KMS-11 (cell line): Measurements from ENCODE around the gene C2CD4B.

Experiments
- H2AFZ ChIP-seq: fragments of 200-600 bp; sonication (generic); 2 replicates; pipeline ENCODE4 v1.6.1; 2016; ENCODE audit warnings: antibody characterized with exemption, mixed run types, low read depth
- H3K27ac ChIP-seq: fragments of 200-600 bp; sonication (generic); 2 replicates; pipeline ENCODE4 v1.6.1; 2016; ENCODE audit warnings: mild to moderate bottlenecking, mixed run types
- H3K27me3 ChIP-seq: fragments of 200-600 bp; sonication (generic); 2 replicates; pipeline ENCODE4 v1.6.1; 2017; ENCODE audit warnings: mild to moderate bottlenecking, low read depth, mixed run types, moderate library complexity; ENCODE audit not compliant: insufficient read depth
- H3K36me3 ChIP-seq: fragments of 200-600 bp; sonication (generic); 2 replicates; pipeline ENCODE4 v1.6.1; 2017; ENCODE audit warnings: mild to moderate bottlenecking, mixed run types; ENCODE audit not compliant: insufficient read depth
- H3K4me1 ChIP-seq: fragments of 200-600 bp; sonication (generic); 2 replicates; pipeline ENCODE4 v1.6.1; 2016; ENCODE audit warnings: mild to moderate bottlenecking, low read depth, mixed run types; ENCODE audit not compliant: poor library complexity, severe bottlenecking
- H3K4me2 ChIP-seq: fragments of 200-600 bp; sonication (generic); 2 replicates; pipeline ENCODE4 v1.7.0; 2016; ENCODE audit warnings: mild to moderate bottlenecking, mixed run types
- H3K4me3 ChIP-seq: fragments of 200-600 bp; sonication (generic); IDR thresholded peaks from 2 replicates; pipeline ENCODE4 v1.6.1; 2017; ENCODE audit warnings: low read depth, low read length, mixed read lengths; ENCODE audit not compliant: insufficient read depth
- H3K79me2 ChIP-seq: fragments of 200-600 bp; sonication (generic); 2 replicates; pipeline ENCODE4 v1.6.1; 2016; ENCODE audit warnings: low read depth, mixed run types; ENCODE audit not compliant: insufficient read depth
- H3K9ac ChIP-seq: fragments of 200-600 bp; sonication (generic); 2 replicates; pipeline ENCODE4 v1.6.1; 2016; ENCODE audit warnings: mild to moderate bottlenecking, mixed run types
- H4K20me1 ChIP-seq: fragments of 200-600 bp; sonication (generic); 2 replicates; pipeline ENCODE4 v1.6.1; 2016; ENCODE audit warnings: mild to moderate bottlenecking, mixed run types; ENCODE audit not compliant: insufficient read depth
- TF ChIP-seq, protein P1 (sequence below): fragments of 200-600 bp; sonication (generic); conservative IDR thresholded peaks from 2 replicates; pipeline ENCODE4 v1.6.1; 2017; ENCODE audit warnings: low read depth, mild to moderate bottlenecking, antibody characterized with exemption, low read length, moderate library complexity, mixed read lengths

C2CD4B gene

DNA sequence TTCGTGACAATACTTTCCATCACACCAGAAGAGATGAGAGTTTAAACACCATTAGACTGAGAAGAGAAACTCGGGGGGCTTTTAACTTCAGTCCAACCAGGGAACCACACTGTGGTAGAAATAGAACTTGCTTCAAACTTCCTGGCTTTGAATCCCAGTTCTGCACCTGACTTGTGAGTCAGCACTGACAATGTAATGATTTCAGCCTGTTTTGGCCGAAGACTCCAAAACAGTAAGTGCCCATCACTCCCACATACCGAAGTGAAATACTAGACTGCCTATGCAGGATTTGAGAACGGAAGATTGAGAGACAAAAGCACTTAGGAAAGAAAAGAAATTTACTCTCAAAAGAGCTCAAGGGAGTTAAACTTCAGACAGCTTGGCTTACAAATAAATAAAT, 27.0 kb downstream of the C2CD4B start:
- Histone ChIP-seq H3K27me3 (no peaks in the 10 kb centered on the region), H3K36me3 (no peaks in the 10 kb centered on the region), H3K4me2 (no peak overlapping the region), H3K4me3 (no peak overlapping the region), H3K4me1 (no peaks in the 10 kb centered on the region), H2AFZ (no peak overlapping the region), H3K27ac (no peak overlapping the region), H4K20me1 (no peaks in the 10 kb centered on the region), H3K9ac (no peak overlapping the region), H3K79me2 (no peaks in the 10 kb centered on the region)
- TF ChIP-seq, protein P1, sequence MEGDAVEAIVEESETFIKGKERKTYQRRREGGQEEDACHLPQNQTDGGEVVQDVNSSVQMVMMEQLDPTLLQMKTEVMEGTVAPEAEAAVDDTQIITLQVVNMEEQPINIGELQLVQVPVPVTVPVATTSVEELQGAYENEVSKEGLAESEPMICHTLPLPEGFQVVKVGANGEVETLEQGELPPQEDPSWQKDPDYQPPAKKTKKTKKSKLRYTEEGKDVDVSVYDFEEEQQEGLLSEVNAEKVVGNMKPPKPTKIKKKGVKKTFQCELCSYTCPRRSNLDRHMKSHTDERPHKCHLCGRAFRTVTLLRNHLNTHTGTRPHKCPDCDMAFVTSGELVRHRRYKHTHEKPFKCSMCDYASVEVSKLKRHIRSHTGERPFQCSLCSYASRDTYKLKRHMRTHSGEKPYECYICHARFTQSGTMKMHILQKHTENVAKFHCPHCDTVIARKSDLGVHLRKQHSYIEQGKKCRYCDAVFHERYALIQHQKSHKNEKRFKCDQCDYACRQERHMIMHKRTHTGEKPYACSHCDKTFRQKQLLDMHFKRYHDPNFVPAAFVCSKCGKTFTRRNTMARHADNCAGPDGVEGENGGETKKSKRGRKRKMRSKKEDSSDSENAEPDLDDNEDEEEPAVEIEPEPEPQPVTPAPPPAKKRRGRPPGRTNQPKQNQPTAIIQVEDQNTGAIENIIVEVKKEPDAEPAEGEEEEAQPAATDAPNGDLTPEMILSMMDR: no peak

DNA sequence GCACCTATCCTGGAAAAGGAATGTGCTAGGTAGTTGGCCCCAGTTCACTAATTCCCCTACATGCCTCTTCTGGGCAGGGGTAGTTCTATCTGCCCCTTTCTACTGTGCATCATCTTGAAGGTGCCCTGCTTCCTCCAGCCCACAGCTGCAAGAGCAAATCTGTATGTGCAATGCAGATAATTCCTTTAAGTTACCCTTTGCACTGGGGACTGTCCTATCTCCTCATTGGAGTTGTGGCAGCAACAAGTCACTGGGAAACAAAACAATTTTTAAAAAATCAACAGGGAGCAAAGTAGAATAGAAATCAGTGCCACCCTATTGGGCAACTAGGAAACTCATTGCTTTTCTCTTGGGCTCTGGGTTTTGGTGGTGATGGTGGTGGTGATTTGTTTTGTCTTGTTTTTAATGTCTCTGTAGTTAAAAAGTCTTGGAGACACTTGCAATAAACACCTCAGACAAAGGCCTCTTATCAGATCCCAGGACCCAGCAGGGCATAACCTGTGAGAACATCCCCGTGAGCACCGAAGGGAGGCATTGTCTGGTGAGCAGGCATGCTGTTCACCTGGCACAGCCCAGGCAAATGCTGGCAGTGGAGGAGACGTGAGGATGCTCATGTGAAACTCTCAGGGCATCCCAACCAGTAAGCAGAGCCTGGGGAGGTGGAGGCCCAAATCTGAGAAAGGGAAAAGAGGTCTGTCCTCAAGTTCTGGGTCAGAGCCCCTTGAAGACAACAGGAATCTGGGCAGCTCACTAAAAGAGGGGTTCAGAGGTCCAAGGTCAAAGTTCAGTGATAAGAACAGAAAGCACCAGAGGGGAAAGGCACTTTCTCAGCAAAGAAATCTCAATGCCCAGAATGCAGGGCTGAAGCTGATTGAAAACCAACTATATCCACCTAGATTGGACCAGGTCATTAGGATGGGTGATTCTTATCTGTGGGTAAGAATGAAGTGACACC, 27.9 kb downstream of the C2CD4B start:
- TF ChIP-seq, protein P1: no peak
- H3K4me3 ChIP-seq: no peak overlapping the region
- H3K4me2 ChIP-seq: no peak overlapping the region
- H3K9ac ChIP-seq: no peak overlapping the region
- no peaks in the 10 kb centered on the region for H3K27me3 ChIP-seq
- H3K27ac ChIP-seq: no peak overlapping the region
- no peaks in the 10 kb centered on the region for H3K79me2 ChIP-seq
- no peaks in the 10 kb centered on the region for H3K36me3 ChIP-seq
- H4K20me1 ChIP-seq: no peaks in the 10 kb centered on the region
- H2AFZ ChIP-seq: no peak overlapping the region
- H3K4me1 ChIP-seq: no peaks in the 10 kb centered on the region

DNA sequence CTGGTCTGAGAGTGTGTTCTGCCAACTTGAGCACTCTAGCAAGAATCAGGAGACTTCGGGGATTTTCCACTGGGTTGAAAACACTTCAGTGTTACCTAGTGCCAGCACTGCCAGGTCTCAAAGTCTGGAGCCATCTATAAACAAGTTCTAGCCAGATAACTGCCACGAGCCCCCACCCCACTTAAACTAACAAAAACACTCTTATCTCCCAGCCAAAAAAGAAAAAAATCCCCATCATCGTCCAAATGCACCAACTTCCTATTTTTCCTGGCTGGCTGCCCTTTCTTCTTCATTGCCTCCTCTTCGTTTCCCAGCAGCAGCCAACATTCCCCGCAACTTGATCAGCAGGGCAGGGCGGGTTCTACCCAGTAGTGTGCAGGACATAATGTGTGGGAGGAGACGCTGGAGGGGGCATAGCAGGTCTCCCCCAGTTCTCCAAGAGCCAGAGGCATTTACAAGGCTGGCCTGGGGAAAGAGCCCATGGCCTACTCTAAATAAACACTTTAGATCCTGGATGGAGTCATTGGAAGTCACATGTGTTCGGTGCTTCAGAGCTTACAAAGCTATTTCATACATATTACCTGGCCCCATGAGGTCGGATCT, 29.5 kb downstream of the C2CD4B start:
- TF ChIP-seq, protein P1: no peak
- Histone ChIP-seq H3K4me3 (no peak overlapping the region), H3K9ac (no peak overlapping the region), H4K20me1 (no peaks in the 10 kb centered on the region), H2AFZ (no peak overlapping the region), H3K4me2 (no peak overlapping the region), H3K27me3 (no peaks in the 10 kb centered on the region), H3K36me3 (no peaks in the 10 kb centered on the region), H3K27ac (no peak overlapping the region), H3K79me2 (no peaks in the 10 kb centered on the region), H3K4me1 (no peaks in the 10 kb centered on the region)

DNA sequence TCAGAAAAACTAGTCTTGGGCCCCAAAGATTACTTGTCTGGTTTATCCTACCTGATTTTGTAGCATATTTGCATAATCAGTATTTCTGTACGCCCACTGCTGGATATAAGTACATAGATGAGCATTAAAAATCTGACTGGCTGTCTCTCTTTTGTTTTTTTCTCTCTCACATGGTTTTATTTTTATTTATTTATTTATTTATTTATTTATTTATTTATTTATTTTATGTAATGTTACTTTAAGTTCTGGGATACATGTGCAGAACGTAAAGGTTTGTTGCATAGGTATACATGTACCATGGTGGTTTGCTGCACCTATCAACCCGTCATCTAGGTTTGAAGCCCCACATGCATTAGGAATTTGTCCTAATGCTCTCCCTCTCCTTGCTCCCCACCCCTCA, 31.9 kb downstream of the C2CD4B start:
- H3K36me3 ChIP-seq: no peaks in the 10 kb centered on the region
- H3K4me1 ChIP-seq: no peaks in the 10 kb centered on the region
- TF ChIP-seq, protein P1: no peak
- no peak overlapping the region for H2AFZ ChIP-seq
- no peaks in the 10 kb centered on the region for H4K20me1 ChIP-seq
- no peaks in the 10 kb centered on the region for H3K27me3 ChIP-seq
- H3K4me3 ChIP-seq: no peak overlapping the region
- no peak overlapping the region for H3K27ac ChIP-seq
- no peaks in the 10 kb centered on the region for H3K79me2 ChIP-seq
- no peak overlapping the region for H3K4me2 ChIP-seq
- H3K9ac ChIP-seq: no peak overlapping the region
